ENCODE results near the gene OR7D2. TPM values are rescaled to one million over a fixed set of nuclear protein-coding genes. Genes with fewer than 3 reads are reported as not detected.

OR7D2 gene
- total RNA-seq, 1 donor from 2014 or later: not detected

DNA sequence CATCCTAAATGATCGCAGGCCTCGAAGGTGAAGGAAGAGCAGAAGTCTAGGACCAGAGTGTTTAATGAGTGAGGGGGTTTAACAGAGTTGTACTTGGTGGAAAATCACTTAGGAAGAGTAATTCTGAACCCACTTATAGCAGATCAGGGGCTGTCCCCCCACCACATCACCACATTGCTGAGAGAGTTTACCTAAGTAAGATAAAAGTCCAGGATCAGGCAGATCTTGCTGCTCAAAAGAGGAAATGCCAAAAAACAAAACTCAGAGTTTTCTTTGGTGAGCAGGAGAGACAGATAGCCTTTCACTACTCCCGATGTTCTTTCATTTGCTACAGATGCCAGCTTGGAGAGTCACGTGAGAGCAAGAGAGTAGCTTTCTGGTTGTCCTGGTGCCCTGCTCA, 23.2 kb upstream of the OR7D2 start:
- Histone ChIP-seq H3K4me3 (ENCODE audit: low read depth, low read length) (no peak overlapping the region), H3K36me3 (ENCODE audit: control insufficient read depth, insufficient read depth, low read length) (peaks cover 11% of the 10 kb centered on the region)

DNA sequence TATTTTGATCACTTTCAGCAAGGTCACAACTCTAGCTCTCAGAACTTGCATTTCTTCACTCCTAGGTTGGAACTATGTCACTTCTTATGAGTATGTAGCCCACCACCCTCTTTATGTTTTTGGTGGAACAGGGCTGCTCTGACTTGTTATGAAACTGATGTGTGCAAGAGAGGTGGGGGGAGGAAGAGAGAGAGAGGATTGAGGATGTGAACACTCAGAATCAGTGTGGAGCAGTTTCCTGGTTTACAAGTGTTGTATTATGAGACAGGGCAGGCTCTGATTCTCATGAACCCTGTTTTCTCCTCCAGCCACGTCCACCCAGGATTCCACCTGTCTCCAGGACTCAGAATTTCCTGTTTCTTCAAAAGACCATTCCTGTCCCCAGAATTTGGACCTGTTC, 22.5 kb upstream of the OR7D2 start:
- no peak for DNase-seq (ENCODE audit: low read depth)
- H3K36me3 ChIP-seq (ENCODE audit: control insufficient read depth, insufficient read depth, low read length): peaks cover 16% of the 10 kb centered on the region
- H3K27me3 ChIP-seq (ENCODE audit: control insufficient read depth, insufficient read depth, low read length): no peaks in the 10 kb centered on the region
- TF ChIP-seq, protein P1, sequence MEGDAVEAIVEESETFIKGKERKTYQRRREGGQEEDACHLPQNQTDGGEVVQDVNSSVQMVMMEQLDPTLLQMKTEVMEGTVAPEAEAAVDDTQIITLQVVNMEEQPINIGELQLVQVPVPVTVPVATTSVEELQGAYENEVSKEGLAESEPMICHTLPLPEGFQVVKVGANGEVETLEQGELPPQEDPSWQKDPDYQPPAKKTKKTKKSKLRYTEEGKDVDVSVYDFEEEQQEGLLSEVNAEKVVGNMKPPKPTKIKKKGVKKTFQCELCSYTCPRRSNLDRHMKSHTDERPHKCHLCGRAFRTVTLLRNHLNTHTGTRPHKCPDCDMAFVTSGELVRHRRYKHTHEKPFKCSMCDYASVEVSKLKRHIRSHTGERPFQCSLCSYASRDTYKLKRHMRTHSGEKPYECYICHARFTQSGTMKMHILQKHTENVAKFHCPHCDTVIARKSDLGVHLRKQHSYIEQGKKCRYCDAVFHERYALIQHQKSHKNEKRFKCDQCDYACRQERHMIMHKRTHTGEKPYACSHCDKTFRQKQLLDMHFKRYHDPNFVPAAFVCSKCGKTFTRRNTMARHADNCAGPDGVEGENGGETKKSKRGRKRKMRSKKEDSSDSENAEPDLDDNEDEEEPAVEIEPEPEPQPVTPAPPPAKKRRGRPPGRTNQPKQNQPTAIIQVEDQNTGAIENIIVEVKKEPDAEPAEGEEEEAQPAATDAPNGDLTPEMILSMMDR (IDR thresholded peaks at IDR 0.05; ENCODE audit: insufficient read depth, low read length, poor library complexity, severe bottlenecking): no peak
- H3K4me3 ChIP-seq (ENCODE audit: low read depth, low read length): no peak overlapping the region

More for the DNA sequence above, 23.2 kb upstream of the OR7D2 start:
- H3K27me3 ChIP-seq (ENCODE audit: control insufficient read depth, insufficient read depth, low read length): no peaks in the 10 kb centered on the region
- TF ChIP-seq, protein P1 (IDR thresholded peaks at IDR 0.05; ENCODE audit: insufficient read depth, low read length, poor library complexity, severe bottlenecking): no peak
- no peak for DNase-seq (ENCODE audit: low read depth)

DNA sequence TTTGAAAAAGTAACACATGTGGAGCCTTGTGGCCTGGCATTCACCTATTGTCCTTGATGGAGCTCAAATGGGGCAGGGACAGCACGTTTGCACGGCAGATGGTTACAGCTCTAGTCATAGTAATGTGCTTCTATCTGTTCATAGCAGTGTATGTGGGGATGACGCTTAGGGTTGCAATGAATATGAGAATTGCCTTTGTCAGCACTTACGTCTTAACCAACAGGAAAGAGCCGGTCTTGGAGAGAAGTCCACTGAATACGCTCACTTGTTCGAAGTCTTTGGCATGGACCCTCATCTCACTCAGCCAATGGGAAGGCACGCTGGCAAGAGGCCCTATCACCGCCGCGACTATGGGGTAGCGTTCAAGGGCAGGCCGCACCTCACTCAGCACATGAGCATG, 18.9 kb upstream of the OR7D2 start:
- TF ChIP-seq, protein P1 (IDR thresholded peaks at IDR 0.05; ENCODE audit: insufficient read depth, low read length, poor library complexity, severe bottlenecking): no peak
- Histone ChIP-seq H3K27me3 (ENCODE audit: control insufficient read depth, insufficient read depth, low read length) (no peaks in the 10 kb centered on the region), H3K36me3 (ENCODE audit: control insufficient read depth, insufficient read depth, low read length) (peaks cover 19% of the 10 kb centered on the region), H3K4me3 (ENCODE audit: low read depth, low read length) (no peak overlapping the region)
- DNase-seq (ENCODE audit: low read depth): no peak

DNA sequence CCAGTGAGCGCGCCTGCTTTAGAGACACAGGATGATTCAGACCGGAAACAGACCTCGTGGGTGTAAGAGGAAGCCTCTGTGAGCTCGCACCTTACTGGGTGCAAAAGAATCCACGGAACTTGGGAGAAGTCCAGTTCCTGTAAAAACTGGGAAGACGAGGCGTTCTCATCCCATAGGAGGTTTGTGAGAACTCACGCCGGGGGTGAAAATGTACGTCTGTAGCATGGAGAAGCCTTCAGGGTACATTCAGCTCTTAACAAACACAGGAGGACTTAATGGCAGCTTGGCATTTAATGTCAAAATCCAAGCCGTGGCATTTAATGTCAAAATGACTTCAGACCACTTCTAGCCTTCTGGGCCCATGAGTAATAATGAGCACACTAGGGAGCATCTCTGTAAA, 17.4 kb upstream of the OR7D2 start:
- no peak for DNase-seq (ENCODE audit: low read depth)
- TF ChIP-seq, protein P1 (IDR thresholded peaks at IDR 0.05; ENCODE audit: insufficient read depth, low read length, poor library complexity, severe bottlenecking): no peak
- Histone ChIP-seq H3K27me3 (ENCODE audit: control insufficient read depth, insufficient read depth, low read length) (no peaks in the 10 kb centered on the region), H3K4me3 (ENCODE audit: low read depth, low read length) (no peak overlapping the region), H3K36me3 (ENCODE audit: control insufficient read depth, insufficient read depth, low read length) (peaks cover 16% of the 10 kb centered on the region)

DNA sequence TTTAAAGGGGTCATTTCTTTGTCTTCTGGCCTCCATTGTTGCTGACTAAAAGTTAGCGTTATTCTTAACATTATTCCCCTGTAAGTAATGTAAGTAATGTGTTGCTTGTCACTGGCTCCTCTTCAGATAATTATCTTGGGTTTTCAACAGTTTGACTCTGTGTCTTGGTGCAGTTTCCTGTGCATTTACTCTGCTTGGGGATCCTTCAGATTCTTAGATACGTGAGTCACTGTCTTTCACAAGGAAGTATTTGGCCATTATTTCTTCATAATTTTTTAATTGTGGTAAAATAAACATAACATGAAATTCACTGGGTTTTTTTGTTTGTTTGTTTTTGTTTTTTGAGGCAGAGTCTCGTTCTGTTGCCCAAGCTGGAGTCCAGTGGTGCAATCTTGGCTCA, 13.5 kb upstream of the OR7D2 start:
- no peak overlapping the region for H3K4me3 ChIP-seq (ENCODE audit: low read depth, low read length)
- DNase-seq (ENCODE audit: low read depth): no peak
- H3K27me3 ChIP-seq (ENCODE audit: control insufficient read depth, insufficient read depth, low read length): no peaks in the 10 kb centered on the region
- H3K36me3 ChIP-seq (ENCODE audit: control insufficient read depth, insufficient read depth, low read length): peaks cover 10% of the 10 kb centered on the region
- TF ChIP-seq, protein P1 (IDR thresholded peaks at IDR 0.05; ENCODE audit: insufficient read depth, low read length, poor library complexity, severe bottlenecking): no peak

DNA sequence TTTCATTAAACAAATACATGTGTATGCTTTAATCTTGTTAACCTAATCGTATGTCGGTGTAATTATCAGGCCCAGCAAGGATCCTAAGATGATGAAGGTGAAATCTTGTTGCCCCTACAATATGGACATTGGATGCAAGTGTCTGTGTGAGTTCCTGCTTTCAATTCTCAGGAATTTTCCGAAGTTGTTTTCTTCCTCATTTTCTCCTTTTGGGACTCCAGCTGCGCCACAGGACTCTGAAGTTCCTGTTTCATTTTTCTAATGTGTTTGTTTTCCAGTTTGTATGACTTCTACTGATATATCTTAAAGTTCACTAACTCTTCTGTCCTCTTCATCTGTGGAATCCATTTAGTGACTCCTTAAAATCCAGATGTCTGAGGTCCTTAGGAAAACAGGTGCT, 11.9 kb upstream of the OR7D2 start:
- H3K27me3 ChIP-seq (ENCODE audit: control insufficient read depth, insufficient read depth, low read length): no peaks in the 10 kb centered on the region
- no peak for DNase-seq (ENCODE audit: low read depth)
- no peak overlapping the region for H3K4me3 ChIP-seq (ENCODE audit: low read depth, low read length)
- peaks cover 1% of the 10 kb centered on the region for H3K36me3 ChIP-seq (ENCODE audit: control insufficient read depth, insufficient read depth, low read length)
- TF ChIP-seq, protein P1 (IDR thresholded peaks at IDR 0.05; ENCODE audit: insufficient read depth, low read length, poor library complexity, severe bottlenecking): no peak

All from kidney epithelial cell (primary cell).